NB4 (cell line): Measurements from ENCODE around the gene SCFD2.

Experiments
- DNase-seq: peaks from one replicate; pipeline ENCODE4 v3.0.0; 2010; ENCODE audit warnings: low read depth
- H3K4me3 ChIP-seq: one replicate; pipeline ENCODE4 v1.5.1; 2011; ENCODE audit warnings: mild to moderate bottlenecking, low read depth, low read length, moderate library complexity
- CTCF ChIP-seq: IDR thresholded peaks from one replicate; pipeline ENCODE4 v1.5.1; 2012; ENCODE audit warnings: low read depth, low read length
- MAX ChIP-seq: IDR thresholded peaks from 2 replicates; pipeline ENCODE4 v1.6.1; 2011; ENCODE audit warnings: low read depth, low read length
- MYC ChIP-seq: IDR thresholded peaks from 2 replicates; pipeline ENCODE4 v1.6.1; 2011; ENCODE audit warnings: low read depth, low read length
- POLR2A ChIP-seq: IDR thresholded peaks from 2 replicates; pipeline ENCODE4 v1.6.1; 2011; ENCODE audit warnings: mild to moderate bottlenecking; ENCODE audit not compliant: insufficient read length; ENCODE audit errors: extremely low read depth

The SCFD2 gene

GRCh38 chr4:52912608-52913007, 453.3 kb downstream of the SCFD2 start:
- TF ChIP-seq CTCF (no peak), POLR2A (no peak), MYC (no peak), MAX (no peak)
- no peak for DNase-seq
- no peak overlapping the region for H3K4me3 ChIP-seq

- DNase-seq: peak; percentile 78
- no peak overlapping the region for H3K4me3 ChIP-seq
- TF ChIP-seq MYC (no peak), CTCF (peak; percentile 94)
These were observed 454.1 kb downstream of the SCFD2 start for GRCh38 chr4:52911684-52912294.

- no peak overlapping the region for H3K4me3 ChIP-seq
- no peak for DNase-seq
- TF ChIP-seq CTCF: no peak
- TF ChIP-seq POLR2A: no peak
- no peak for TF ChIP-seq MAX
- TF ChIP-seq MYC: no peak
These were observed 455.7 kb downstream of the SCFD2 start for GRCh38 chr4:52910115-52910514.

- no peak for TF ChIP-seq POLR2A
- TF ChIP-seq MYC: no peak
- TF ChIP-seq MAX: no peak
- TF ChIP-seq CTCF: no peak
- no peak overlapping the region for H3K4me3 ChIP-seq
- no peak for DNase-seq
These were observed 458.4 kb downstream of the SCFD2 start for GRCh38 chr4:52907510-52907909.

GRCh38 chr4:52904421-52904820, 461.4 kb downstream of the SCFD2 start:
- no peak overlapping the region for H3K4me3 ChIP-seq
- TF ChIP-seq MAX (no peak), POLR2A (no peak), CTCF (no peak), MYC (no peak)
- DNase-seq: no peak

GRCh38 chr4:52903273-52903672, 462.6 kb downstream of the SCFD2 start:
- TF ChIP-seq MAX (no peak), MYC (no peak), POLR2A (no peak), CTCF (no peak)
- no peak overlapping the region for H3K4me3 ChIP-seq
- DNase-seq: no peak
